ENCODE results near the gene PPM1F. TPM values are rescaled to one million over a fixed set of nuclear protein-coding genes. Genes with fewer than 3 reads are reported as not detected.

PPM1F gene
- total RNA-seq, 2 experiments from 2014 or later: 18.2 to 18.8 TPM

DNA sequence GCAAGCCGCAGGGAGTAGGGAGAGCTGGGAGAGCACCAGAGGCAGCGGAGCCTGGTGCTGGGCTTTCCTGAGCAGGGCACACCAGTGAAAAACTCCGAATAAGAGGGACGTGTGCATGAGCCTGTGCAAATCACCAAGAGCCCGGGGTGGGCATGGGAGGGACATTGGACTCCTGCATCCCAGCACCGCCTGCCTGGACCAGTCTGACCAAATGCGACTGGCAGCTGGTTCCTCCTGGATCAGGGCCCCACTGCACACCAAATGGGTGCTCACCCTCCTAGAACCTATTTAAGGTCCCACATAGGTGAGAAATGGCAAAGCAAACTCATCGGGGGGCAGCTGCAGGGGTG, 3.1 kb downstream of the PPM1F start:
- Mint-ChIP-seq H3K9me3 (no peaks in the 10 kb centered on the region), H3K4me3 (no peak overlapping the region), H3K27ac (no peak overlapping the region), H3K36me3 (ENCODE audit: low read depth) (peaks cover 3% of the 10 kb centered on the region), H3K4me1 (ENCODE audit: low read depth) (peaks cover 13% of the 10 kb centered on the region), H3K27me3 (no peaks in the 10 kb centered on the region)
- intact Hi-C loops (cut with micrococcal nuclease): loop anchor here (10.0 kb wide), 1 partner anchor 215 kb away; the partner anchor contains the start of gene YPEL1
- ChIA-PET CTCF (interaction anchor here (6.5 kb wide), 1 partner anchor 11 kb away, joined by 126 read pairs; no protein-coding TSS in a partner anchor), POLR2A (interaction anchor here (1.1 to 2.4 kb wide), 2 partner anchors 11 to 33 kb away, joined by 3 to 5 read pairs; partner anchors contain the start of gene TOP3B)
- TF ChIP-seq, protein P1, sequence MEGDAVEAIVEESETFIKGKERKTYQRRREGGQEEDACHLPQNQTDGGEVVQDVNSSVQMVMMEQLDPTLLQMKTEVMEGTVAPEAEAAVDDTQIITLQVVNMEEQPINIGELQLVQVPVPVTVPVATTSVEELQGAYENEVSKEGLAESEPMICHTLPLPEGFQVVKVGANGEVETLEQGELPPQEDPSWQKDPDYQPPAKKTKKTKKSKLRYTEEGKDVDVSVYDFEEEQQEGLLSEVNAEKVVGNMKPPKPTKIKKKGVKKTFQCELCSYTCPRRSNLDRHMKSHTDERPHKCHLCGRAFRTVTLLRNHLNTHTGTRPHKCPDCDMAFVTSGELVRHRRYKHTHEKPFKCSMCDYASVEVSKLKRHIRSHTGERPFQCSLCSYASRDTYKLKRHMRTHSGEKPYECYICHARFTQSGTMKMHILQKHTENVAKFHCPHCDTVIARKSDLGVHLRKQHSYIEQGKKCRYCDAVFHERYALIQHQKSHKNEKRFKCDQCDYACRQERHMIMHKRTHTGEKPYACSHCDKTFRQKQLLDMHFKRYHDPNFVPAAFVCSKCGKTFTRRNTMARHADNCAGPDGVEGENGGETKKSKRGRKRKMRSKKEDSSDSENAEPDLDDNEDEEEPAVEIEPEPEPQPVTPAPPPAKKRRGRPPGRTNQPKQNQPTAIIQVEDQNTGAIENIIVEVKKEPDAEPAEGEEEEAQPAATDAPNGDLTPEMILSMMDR (IDR thresholded peaks at IDR 0.05): no peak
- no peak for DNase-seq
- no peak for ATAC-seq

DNA sequence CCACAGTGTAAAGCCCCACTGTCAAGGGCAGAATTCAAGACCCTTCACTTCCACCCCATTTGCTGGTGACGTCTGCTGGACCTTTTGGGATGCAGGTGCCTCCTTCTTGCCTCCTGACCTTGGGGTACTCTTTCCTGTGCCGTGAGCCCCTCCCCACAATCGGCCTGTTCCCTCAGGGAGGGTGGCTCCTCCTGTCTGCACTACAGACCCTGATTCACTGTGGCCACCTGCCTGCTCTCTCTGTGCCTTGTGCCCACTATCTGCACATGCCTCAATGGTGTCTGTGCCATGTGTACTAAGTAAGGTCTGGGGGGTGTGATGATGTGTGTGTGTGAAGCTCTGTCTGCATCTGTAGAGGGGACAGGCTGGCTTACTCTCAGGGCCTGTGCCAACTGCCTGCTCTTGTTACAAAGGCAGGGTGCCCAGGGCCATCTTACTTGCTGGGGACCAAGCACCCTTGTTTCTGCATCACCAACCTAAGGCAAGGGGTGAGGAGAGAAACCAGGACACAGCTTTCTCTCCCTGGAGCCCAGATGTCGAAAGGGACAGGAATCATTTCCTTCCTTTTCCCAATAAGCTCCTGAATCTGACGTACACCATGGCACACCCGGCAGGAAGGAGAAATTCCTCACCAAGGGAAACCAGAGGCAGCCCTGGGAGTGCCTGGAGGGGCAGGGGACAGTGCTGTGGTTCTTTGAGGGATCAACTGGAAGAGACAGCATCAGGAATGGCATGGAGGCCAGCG, 3.7 kb downstream of the PPM1F start:
- Mint-ChIP-seq H3K9me3 (no peaks in the 10 kb centered on the region), H3K27ac (no peak overlapping the region), H3K36me3 (ENCODE audit: low read depth) (peaks cover 3% of the 10 kb centered on the region), H3K27me3 (no peaks in the 10 kb centered on the region), H3K4me1 (ENCODE audit: low read depth) (peaks cover 13% of the 10 kb centered on the region), H3K4me3 (no peak overlapping the region)
- ChIA-PET CTCF (interaction anchor here (6.5 kb wide), 1 partner anchor 11 kb away, joined by 126 read pairs; no protein-coding TSS in a partner anchor), POLR2A (interaction anchor here (1.1 to 2.4 kb wide), 2 partner anchors 11 to 33 kb away, joined by 3 to 5 read pairs; partner anchors contain the start of gene TOP3B)
- DNase-seq (no peak), ATAC-seq (no peak)
- intact Hi-C loops (cut with micrococcal nuclease): loop anchor here (10.0 kb wide), 1 partner anchor 214 kb away; the partner anchor contains the start of gene YPEL1
- TF ChIP-seq, protein P1 (IDR thresholded peaks at IDR 0.05): no peak

DNA sequence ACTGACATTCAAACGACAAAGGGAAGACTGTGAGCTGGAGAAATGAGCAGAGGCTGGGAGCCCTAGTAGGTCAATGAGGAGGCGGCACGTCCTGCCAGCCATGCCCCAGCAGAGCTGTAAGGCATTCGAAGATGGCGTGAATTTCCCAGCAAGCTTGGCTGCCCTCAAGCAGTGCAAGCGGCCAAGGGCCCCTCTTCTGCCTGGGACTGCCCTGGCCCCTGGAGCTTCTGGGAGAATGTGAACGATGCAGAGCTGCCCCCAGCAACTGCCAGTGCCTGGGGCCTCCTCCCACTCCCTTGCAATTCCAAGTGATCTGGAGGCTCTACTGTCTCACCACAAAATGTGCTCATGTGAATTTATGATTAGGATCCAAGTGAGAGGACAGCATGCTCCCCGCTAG, 4.3 kb downstream of the PPM1F start:
- H3K27ac Mint-ChIP-seq: no peak overlapping the region
- no peak for ATAC-seq
- H3K27me3 Mint-ChIP-seq: no peaks in the 10 kb centered on the region
- peaks cover 13% of the 10 kb centered on the region for H3K4me1 Mint-ChIP-seq (ENCODE audit: low read depth)
- no peak for DNase-seq
- CTCF ChIA-PET: interaction anchor here (6.5 kb wide), 1 partner anchor 10 kb away, joined by 126 read pairs; no protein-coding TSS in a partner anchor
- peaks cover 3% of the 10 kb centered on the region for H3K36me3 Mint-ChIP-seq (ENCODE audit: low read depth)
- no peak overlapping the region for H3K4me3 Mint-ChIP-seq
- intact Hi-C loops (cut with micrococcal nuclease): loop anchor here (10.0 kb wide), 1 partner anchor 214 kb away; the partner anchor contains the start of gene YPEL1
- TF ChIP-seq, protein P1 (IDR thresholded peaks at IDR 0.05): no peak
- POLR2A ChIA-PET: interaction anchor here (1.1 kb wide), 1 partner anchor 10 kb away, joined by 3 read pairs; no protein-coding TSS in a partner anchor
- no peaks in the 10 kb centered on the region for H3K9me3 Mint-ChIP-seq

DNA sequence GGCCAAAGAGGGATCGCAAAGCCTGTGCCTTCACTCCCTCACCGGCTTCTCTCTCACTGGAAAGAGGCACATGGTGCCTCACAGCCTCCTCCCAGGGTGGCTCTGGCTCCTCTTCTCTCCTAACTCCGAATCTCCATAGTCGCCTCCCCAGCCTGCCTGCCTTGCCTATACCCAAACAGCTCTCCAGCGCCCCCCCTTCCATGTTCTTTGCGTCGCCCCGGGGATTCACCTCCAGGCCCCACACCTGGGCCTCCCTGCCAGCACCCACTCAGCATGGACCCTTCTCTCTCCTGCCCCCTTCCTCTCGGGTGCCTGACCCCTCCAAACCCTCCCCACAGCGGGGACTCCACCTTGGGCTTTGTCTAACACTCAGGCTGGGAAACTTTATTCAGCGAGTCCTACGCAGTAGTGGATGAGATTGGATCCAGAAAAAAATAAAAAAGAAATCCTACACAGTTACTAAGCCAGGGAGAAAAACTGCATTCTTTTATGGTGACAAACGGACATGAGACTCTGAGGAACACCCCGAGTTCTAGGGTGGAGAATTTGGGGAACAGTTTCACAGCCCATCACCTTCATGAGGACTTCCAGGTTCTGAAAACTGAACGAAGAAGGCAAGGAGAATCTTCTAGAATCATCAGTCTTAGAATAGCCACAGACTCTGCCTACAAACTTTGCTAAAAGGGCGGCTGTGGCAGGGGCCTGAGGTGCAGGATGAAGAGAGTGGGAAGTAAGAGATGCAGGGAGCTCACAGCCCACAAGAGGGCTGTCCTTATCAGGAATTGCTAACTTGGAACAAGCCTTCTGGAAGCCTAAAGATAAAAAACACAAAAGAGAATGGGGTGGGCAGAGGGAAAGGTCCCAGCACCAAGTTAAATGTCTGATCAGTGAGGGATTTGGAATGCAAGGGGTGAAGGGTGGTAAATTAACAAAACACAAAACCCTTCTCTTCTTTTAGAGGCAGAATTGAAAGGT, 5.3 kb downstream of the PPM1F start:
- Mint-ChIP-seq H3K9me3 (no peaks in the 10 kb centered on the region), H3K4me3 (no peak overlapping the region), H3K36me3 (ENCODE audit: low read depth) (peaks cover 3% of the 10 kb centered on the region), H3K27ac (no peak overlapping the region), H3K27me3 (no peaks in the 10 kb centered on the region), H3K4me1 (ENCODE audit: low read depth) (peaks cover 20% of the 10 kb centered on the region)
- intact Hi-C loops (cut with micrococcal nuclease): loop anchor here (10.0 kb wide), 1 partner anchor 213 kb away; the partner anchor contains the start of gene YPEL1
- CTCF ChIA-PET: interaction anchor here (0.9 kb wide), 1 partner anchor 9 kb away, joined by 3 read pairs; no protein-coding TSS in a partner anchor
- TF ChIP-seq, protein P1 (IDR thresholded peaks at IDR 0.05): no peak
- POLR2A ChIA-PET: no interaction called here
- DNase-seq (no peak), ATAC-seq (no peak)

Measured in activated CD8-positive, alpha-beta T cell treated with anti-CD3 and anti-CD28 coated beads for 36 hours (primary cell).